Tongue (tissue), 2 donors: ENCODE results near the gene MRPL34. TPM values are rescaled to one million over a fixed set of nuclear protein-coding genes. Genes with fewer than 3 reads are reported as not detected.
A peak's percentile ranks its signal among the peaks of the same experiment; 100 is the strongest.
"Not testable (repeated sequence)": the region's sequence is repeated elsewhere in the genome, so short reads cannot be mapped to it uniquely, and the experiment has no call there.

ENCODE experiments used
- DNase-seq: peaks from one replicate; pipeline ENCODE4 v3.0.0-alpha.2; 2015
- total RNA-seq: library from RNA; depleted of rRNA; stranded (reverse); fragments of >200 nt; gene quantifications from one replicate; pipeline ENCODE4 v1.2.3, GENCODE V29; 2014

MRPL34 gene
- total RNA-seq, 1 donor from 2014 or later, result 38.9 TPM

DNA sequence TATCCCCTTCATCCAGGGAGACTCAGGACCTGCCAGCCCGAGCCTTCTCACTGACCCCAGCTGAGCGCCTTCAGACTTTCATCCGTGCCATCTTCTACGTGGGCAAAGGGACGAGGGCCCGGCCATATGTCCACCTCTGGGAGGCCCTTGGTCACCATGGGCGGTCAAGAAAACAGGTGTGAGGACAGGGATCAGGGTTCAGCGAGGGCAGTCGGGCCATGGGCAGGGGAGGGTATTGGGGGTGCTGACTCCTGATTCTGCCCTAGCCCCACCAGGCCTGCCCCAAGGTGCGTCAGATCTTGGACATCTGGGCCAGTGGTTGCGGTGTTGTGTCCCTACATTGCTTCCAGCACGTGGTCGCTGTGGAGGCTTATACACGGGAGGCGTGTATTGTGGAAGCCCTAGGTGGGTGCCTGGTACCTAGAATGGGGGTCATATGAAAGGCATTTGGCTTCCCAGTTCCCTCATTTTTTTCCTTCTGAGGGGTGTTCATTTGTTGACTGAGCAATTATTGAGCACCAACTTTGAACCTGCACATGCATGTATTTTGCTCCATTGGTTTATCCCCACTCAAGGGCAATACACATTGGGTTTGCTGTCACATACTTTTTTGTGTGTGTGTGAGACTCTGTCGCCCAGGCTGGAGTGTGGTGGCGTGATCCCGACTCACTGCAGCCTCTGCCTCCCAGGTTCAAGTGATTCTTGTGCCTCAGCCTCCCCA lies 20.1 kb upstream of the MRPL34 start:
- DNase-seq, result no peak

DNA sequence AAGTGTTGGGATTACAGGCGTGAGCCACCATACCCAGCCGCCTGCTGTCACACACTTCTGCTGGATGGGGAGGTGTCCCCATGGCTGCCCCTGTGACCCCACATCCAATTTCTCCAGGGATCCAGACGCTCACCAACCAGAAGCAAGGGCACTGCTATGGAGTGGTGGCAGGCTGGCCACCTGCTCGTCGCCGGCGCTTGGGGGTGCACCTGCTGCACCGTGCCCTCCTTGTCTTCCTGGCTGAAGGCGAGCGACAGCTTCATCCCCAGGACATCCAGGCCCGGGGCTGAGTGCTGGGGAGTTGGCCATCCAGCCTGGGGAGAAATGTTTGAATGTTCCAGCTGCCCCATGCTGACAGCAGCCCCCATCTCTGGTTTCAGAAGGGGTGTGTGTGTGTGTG lies 19.4 kb upstream of the MRPL34 start:
- no peak for DNase-seq

- DNase-seq, result no peak
These were observed 18.9 kb upstream of the MRPL34 start for GRCh38 chr19:17286752-17287151.

DNA sequence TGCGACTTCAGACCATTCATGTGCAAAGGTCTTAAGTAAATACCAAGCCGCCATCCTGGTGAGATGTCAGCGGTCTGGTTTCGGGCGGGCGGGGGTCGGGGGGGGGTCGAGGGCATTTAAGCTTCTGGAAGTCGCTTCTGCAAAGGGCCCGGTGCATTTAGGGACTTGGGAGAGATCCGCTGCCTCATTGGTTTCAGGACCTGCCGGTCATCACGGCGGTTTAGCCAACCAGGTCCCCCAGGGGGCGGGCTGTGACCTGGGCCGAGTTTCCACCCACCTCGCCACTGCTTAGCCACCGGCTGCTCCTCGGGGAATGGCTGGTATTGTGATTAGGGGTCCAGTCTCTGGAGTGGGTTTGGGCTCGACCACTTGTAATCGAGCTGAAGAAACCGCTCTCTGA lies 16.2 kb upstream of the MRPL34 start:
- peak; percentile 59 for DNase-seq

GRCh38 chr19:17292301-17293074 lies 13.2 kb upstream of the MRPL34 start:
- DNase-seq, result peak; percentile 87

DNA sequence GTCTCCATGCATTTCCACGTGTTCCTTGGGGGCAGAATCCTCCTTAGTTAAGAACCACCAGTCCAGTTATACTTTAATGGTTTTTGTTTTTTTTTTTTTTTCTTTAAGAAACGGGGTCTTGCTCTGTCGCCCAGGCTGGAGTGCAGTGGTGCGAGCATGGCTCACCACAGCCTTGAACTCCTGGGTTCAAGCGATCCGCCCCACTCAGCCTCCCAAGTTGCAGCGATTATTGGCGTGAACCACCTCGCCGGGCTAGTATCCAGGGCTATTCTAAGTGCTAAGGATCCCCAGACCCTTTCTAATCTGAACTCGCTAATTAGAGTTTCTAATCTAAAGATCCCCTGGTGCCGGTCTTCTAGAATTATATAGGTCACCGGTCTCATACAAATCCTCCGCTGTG lies 12.1 kb upstream of the MRPL34 start:
- DNase-seq, result no peak

GRCh38 chr19:17294051-17294891 lies 11.4 kb upstream of the MRPL34 start:
- no peak for DNase-seq

DNA sequence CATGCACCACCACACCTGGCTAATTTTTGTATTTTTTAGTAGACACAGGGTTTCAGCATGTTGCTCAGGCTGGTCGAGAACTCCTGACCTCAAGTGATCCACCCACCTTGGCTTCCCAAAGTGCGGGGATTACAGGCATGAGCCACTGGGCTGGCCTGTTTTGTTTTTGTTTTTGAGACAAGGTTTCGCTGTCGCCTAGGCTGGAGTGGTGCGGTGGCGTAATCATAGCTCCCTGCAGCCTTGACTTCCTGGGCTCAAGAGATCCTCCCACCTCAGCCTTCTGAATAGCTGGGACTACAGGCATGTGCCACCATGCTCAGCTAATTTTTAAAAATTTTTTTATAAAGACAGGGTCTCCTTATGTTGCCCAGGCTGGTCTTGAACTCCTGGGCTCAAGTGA lies 10.1 kb upstream of the MRPL34 start:
- not testable (repeated sequence) for DNase-seq

DNA sequence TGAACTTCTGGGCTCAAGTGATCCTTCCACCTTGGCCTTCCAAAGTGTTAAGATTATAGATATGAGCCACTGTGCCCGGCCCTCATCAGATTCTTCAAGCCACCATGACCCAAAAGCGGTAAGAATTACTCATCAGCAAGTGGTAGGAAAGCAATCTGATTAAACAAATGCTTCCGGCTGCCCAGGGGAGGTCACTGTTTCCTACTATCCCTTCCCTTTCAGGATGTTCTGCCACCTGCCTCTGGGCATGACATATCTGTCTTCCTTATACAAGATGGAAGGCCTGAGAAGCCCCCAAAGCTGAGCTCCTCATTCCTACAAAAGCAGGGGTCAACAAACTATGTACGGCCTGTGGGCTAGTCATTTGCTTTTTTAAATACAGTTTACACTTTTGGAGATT lies 9.4 kb upstream of the MRPL34 start:
- no peak for DNase-seq

GRCh38 chr19:17296976-17297375 lies 8.7 kb upstream of the MRPL34 start:
- DNase-seq, result no peak

DNA sequence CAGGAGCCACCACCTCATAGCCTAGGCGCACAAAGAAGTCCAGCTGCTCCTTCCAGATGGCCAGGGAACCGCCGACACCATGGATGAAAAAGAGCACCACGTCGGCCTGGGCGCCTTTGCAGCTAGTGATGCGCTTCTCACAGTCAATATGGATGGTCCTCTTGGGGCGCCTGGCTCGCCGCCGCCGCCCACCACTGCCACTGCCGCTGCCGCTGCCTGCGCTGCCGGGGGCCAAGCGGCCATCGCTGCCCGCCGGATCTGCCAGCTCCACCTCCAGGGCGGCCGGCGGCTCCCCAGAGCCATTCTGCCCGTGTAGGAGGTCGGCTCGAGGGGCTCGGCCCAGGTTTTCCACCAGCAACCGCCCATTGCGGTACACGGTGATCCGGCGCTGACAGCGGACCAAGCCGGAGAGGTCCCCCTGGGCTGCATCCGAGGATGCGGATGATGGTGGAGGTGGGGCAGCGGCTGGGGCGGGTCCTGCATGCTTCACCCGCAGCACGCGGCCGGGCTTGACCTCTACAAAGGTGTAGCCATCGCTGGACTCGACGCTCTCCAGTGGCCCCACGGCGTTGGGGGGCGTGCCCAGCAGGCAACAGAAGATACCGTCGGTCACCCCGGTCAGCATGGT lies 4.6 kb upstream of the MRPL34 start:
- DNase-seq, result no peak

GRCh38 chr19:17302391-17303166 lies 3.1 kb upstream of the MRPL34 start:
- DNase-seq, result no peak

DNA sequence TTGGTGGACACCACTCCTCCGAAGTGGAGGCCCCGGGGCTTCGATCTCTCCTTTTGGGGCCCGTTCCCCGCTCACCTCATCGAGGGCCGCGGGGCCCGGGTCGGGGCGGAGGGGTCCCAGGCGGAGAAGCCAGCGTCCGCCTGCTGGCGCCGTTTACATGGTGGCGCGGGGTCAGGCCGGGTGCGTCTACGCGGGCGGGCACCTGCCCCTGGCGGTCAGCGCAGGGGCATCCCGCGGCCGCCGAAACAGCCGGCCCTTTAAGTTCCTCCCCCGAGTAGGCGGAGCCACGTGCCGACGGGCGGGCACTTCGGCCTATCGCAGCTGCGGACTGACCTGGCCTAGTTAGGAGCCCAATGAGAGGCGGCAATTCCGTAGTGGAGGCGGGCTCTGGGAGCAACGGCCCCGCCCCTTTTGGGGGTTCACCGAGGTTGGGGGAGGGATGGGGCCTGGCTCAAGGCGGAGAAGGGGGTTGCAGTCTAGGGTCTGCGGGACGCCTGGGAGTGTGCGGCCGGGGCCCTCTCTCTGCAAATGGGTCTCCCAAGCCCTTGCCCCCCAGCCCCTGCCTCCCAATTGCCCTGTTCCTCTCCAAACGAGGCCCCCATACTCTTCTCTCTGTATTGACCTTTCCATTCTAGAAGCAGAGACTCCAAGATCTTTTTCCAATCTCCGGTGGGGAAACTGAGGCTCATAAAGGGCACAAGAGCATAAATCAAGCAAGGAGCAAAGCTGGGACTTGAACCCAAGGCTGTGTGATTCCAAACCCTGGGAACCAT lies 2.3 kb upstream of the MRPL34 start, which contains the start of gene ABHD8:
Gene ABHD8 (minus strand): TSS at position 259 of the 773 bp plus-strand sequence. CDS start 1,809 bp downstream, outside the sequence.
- peak; percentile 98 for DNase-seq

- no peak for DNase-seq
These were observed 1.8 kb upstream of the MRPL34 start for GRCh38 chr19:17303940-17304267.

- no peak for DNase-seq
These were observed 1.1 kb upstream of the MRPL34 start for GRCh38 chr19:17304386-17305215.

GRCh38 chr19:17305216-17305516 lies 506 bp upstream of the MRPL34 start:
- no peak for DNase-seq

GRCh38 chr19:17306285-17306714 lies 628 bp downstream of the MRPL34 start:
- no peak for DNase-seq

GRCh38 chr19:17307876-17308377 lies 2.3 kb downstream of the MRPL34 start:
- no peak for DNase-seq

DNA sequence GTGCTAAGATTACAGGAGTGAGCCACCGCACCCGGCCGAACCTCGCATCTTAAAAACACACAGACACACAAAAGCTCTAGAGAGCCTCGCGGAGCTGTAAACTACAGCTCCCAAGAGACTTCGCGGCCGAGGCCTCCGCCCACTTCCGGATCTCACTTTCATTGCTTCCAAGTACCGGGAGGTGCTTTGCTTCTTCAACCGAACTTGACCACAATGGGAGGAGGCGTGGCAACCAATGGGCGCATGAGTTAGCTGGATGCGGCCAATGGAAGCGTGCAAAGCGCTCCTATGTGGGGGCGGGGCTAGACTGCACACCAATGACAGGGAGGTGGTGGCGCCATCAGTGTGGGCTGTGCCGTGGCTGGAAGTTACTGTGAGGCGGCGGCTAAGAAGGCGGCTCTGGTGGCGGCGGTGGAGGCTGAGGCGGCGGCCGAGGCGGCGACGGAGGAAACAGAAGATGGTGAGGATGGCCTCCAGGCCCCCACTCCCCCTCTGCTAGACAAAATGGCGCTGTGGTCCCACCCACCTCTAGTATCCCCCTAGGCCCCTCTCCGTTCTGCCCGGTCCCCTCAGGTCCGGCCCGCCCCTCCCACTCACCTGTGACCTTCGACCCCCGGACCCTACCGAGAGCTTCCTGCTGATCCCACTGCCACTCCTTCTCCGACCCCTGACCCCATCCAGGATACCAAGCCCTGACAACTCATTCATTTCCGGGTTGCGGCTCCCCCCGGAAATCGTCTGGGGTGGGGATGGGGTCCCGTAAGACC lies 3.7 kb downstream of the MRPL34 start, which contains the start of gene DDA1:
Gene DDA1 (plus strand): TSS at position 366 of the 767 bp plus-strand sequence. CDS start 92 bp downstream, at position 458.
- peak; percentile 100 for DNase-seq
